NCI-H1436 (cell line): ENCODE data around the gene SUMF1.

Experiments used
- DNase-seq: peaks from one replicate; lab custom pipeline; 2025; lab: John Stamatoyannopoulos, UW

SUMF1 gene

GRCh38 chr3:4466741-4467521 is at the start of gene SUMF1:
Gene SUMF1, minus strand, starts transcription at chr3:4467269. Its CDS starts 24 bp downstream, at chr3:4467245.
- DNase-seq: peak; percentile 27

DNA sequence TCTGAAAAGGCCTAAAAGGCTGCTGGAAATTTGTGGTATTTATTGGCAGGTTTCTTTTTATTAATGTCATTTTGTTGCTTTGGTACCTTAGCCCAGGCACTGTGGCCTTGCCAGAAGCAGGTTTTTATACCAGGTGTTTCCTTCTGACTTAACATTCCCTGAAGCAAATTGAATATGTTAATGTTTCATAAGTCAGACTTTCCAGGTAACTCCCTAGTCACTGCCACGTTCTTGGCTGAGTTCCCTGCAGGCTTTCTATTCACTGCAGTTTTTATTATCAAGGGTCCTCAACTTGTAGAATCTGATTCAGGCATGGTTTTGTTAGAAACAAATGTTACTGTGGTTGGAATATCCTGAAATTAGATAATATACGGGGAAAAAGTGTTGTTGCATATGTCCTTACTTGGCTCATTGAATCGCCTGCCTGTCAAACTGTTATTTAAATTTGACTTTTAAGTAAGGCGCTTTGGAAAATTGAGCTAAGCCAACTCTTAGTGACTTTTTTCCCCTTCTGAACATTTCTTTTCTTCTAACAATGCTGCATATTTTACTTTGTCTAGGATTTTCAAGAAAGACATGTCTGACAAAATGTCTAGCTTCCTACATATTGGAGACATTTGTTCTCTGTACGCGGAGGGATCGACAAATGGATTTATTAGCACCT is 49.0 kb upstream of the SUMF1 start:
- no peak for DNase-seq

DNA sequence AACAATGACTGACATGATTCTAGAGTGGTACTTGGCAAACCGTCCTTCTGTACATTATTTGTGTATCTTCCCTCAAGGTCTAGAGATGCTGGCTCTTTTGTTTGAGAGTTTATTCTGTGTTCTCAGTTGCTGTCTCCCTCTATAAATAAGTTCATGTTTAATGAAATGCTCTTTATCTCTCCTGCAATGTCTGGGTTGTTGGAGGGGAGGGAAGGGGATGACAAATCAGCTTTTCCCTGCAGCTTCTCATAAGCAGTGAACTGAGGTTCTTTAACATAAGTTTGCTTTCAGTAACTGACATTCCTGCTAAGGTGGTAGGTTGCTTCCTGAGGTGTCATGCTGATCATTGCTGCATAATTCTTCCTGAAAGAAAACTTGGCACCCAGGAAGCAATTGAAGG is 47.8 kb upstream of the SUMF1 start:
- no peak for DNase-seq

DNA sequence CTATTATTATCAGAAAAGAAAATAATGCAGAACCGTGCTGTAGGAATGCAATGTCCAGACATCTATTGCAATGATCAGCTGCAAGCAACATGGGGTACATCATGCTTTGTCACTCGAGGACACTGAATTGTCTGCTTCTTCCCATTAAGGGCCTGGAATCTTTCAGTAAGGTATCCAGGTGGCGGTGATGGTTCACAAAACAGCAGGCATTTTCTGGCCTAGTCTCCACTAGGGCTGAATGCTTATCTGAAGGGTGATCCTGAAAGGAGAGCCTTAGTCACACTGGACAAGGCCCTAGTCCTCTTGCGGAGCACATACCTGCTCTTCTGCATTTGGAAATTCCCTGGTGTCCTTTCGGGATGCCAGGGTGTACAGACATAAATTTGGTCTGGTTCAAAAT is 47.3 kb upstream of the SUMF1 start:
- DNase-seq: no peak

- no peak for DNase-seq
Measured at GRCh38 chr3:4512895-4513616, 46.0 kb upstream of the SUMF1 start.

- DNase-seq: no peak
Measured at GRCh38 chr3:4511491-4512262, 44.6 kb upstream of the SUMF1 start.

DNA sequence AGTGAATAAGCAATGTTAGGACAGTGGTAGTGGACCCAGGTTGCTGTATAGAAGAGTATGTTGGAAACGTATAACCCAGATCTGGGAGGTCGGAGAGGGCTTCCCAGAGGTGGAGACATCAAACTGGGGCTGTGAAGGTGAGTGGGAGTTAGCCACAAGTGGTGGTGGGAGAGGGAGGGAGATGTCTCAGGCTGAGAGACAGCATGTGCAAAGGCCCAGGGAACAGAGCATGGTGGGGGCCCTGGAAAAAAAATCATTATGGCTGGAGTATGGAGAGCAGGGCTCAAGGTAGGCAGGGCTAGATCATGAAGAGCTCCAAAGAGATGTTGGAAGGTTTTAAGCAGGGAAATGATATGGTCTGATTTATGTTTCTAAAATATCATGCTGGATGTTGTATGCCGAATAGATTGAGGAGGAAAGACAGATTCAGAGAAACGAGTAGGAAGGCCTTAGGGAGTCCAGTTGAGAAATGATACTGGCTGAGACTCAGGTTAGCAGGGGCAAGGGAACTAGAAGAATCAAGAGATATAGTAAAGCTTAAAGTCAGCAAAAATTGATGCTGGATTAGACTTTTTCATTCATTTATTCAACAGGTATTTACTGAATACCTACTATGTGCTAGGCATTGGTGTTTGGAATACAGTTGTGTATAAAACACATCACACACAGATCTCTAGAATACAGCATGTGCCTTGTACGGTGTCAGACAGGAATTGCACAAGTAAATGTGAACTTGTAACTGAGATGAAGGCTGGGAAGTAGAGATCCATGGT is 43.1 kb upstream of the SUMF1 start:
- no peak for DNase-seq

DNA sequence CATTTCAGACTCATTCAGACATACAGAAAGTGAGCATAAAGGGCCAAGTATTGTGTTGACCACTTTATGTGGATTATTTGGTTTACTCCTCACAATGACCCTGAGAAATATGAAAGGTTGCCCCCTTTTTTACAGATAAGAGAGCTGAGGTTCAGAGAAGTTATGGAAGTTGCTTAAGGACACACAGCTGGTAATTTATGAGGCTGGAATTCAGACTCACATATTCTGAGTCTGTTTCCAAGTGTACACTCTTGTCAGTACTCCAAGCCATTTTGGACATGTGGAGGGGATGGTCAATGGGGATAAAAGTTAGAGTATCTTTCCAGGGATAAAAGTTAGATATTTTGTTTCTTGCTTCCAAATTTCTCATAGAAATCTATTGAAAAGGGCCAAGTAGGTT is 42.0 kb upstream of the SUMF1 start:
- no peak for DNase-seq

GRCh38 chr3:4508048-4508981 is 41.2 kb upstream of the SUMF1 start:
- DNase-seq: no peak

GRCh38 chr3:4507024-4507596 is 40.0 kb upstream of the SUMF1 start:
- DNase-seq: no peak

- DNase-seq: no peak
Measured at GRCh38 chr3:4506559-4507023, 39.5 kb upstream of the SUMF1 start.

DNA sequence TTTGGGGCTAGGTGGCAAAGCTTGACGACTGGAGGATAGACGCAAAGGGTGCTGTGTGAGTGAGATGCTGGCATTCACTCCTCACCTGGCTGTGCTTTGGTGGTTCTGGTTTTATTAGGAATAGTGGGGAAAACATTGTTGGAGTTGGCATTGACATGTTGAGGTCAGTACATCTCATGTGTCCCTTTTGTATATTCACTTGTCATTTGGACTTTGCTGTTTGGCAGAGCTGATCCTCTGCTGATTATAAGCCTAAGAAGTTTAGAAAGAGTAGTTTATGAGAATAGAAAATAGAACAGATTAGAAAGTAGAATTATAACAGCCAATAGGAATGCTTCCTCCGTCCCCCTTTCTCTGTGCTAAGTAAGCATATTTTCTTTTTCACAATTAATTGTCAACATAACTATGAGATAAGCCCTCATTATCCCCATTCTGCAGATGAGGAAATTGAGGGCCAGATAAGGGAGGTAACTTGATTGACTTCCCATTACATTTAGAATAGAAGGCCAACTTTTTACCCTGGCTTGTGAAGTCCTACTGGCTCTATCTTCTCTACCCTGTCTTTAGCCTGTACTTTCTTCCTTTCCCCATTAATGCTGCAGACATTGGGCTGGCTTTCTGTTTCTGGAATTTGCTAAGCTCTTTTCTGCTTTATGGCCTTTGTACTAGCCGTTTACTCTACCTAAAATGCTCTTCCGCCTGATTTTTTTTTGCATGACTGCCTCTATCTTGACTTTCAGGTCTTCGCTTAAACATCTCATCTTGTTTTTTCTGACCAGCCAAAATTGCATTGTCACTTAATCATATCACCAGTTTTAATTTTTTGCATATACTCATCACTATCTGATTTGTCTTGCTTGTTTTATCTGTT is 38.9 kb upstream of the SUMF1 start:
- DNase-seq: no peak

GRCh38 chr3:4504340-4505261 is 37.5 kb upstream of the SUMF1 start:
- no peak for DNase-seq

DNA sequence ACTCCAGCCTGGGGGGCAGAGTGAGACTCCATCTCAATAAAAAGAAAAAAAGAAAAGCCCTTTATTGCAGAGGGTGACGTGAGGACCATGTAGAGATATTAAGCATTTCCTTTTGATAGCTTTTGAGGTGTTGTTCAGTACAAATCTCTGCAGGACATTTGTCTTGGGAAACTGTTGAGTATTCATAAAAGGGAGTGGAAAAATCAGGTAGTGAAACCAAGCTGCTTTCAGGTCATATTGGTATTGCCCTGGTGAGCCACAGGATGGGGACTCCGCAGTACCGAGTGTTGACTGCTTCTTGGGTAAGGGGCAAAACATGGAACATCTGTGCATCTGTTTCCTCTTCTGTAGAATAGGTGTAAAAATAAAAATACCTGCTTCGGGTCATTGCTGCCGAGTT is 36.0 kb upstream of the SUMF1 start:
- no peak for DNase-seq

- DNase-seq: no peak
Measured at GRCh38 chr3:4501927-4502326, 34.9 kb upstream of the SUMF1 start.

DNA sequence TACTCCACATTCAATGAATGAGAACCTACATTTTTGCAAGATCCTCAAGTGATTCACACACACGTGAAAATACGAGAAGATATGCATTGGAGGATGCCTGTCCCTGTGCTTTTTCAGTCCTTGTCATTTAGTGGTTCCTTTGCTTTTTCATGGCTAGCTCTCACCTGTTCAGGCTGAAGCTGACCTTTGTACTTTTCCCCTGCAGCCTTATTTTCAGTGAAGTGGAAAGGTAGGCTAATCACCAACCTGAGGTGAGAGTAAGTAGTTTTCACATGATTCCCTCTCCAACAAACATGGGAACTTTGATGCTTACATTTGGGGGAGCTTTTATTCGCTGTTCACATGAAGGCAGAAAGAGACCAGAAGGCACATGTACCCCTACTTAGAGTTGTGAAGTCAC is 34.4 kb upstream of the SUMF1 start:
- no peak for DNase-seq

GRCh38 chr3:4498446-4498845 is 31.4 kb upstream of the SUMF1 start:
- no peak for DNase-seq

- DNase-seq: no peak
Measured at GRCh38 chr3:4497843-4498324, 30.8 kb upstream of the SUMF1 start.
